Neural progenitor cell (in vitro differentiated cells): ENCODE measurements around the gene CHPF2.

Source experiments
- EZH2 ChIP-seq: fragments of 200-600 bp; sonication (generic); IDR thresholded peaks from 2 replicates; pipeline ENCODE4 v1.6.1; 2017; ENCODE audit warnings: antibody characterized with exemption, mild to moderate bottlenecking, moderate library complexity
- EZH2phosphoT487 ChIP-seq: fragments of 200-600 bp; sonication (generic); IDR thresholded peaks from 2 replicates; pipeline ENCODE4 v1.6.1; 2017; ENCODE audit warnings: antibody characterized with exemption
- TF ChIP-seq, protein P1 (sequence below): fragments of 200-600 bp; sonication (generic); IDR thresholded peaks from 2 replicates; pipeline ENCODE4 v1.5.1; 2017; ENCODE audit warnings: antibody characterized with exemption, mild to moderate bottlenecking

DNA sequence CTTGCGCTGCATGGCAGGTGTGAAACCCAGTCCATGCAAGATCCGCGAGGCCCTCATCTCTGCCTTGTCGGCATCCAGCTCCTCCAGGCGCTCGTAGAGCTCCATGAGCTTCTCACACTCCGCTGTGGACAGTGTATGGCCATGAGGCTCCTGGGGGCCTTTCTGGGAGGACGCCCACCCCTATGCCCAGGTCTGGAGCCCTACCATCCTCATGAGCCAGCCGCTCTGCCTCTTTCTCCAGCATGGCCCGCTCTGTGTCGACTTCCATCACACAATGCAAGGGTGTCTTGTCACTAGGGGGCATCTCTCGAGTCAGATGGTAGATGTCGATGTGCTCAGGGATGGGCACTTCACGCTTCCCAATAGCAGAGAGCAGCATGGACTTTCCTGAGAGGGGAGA is 8.6 kb upstream of the CHPF2 start:
- TF ChIP-seq, protein P1, sequence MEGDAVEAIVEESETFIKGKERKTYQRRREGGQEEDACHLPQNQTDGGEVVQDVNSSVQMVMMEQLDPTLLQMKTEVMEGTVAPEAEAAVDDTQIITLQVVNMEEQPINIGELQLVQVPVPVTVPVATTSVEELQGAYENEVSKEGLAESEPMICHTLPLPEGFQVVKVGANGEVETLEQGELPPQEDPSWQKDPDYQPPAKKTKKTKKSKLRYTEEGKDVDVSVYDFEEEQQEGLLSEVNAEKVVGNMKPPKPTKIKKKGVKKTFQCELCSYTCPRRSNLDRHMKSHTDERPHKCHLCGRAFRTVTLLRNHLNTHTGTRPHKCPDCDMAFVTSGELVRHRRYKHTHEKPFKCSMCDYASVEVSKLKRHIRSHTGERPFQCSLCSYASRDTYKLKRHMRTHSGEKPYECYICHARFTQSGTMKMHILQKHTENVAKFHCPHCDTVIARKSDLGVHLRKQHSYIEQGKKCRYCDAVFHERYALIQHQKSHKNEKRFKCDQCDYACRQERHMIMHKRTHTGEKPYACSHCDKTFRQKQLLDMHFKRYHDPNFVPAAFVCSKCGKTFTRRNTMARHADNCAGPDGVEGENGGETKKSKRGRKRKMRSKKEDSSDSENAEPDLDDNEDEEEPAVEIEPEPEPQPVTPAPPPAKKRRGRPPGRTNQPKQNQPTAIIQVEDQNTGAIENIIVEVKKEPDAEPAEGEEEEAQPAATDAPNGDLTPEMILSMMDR = no peak
- TF ChIP-seq EZH2 (no peak), EZH2phosphoT487 (no peak)
